Astrocyte (in vitro differentiated cells and primary cell): ENCODE data around the gene CILP2.

ENCODE experiments used
- EZH2 ChIP-seq: IDR thresholded peaks from 2 replicates; pipeline ENCODE4 v1.6.1; 2012; ENCODE audit warnings: mild to moderate bottlenecking, low read length, inconsistent platforms; ENCODE audit not compliant: insufficient read depth
- TF ChIP-seq, protein P1 (sequence below): IDR thresholded peaks from 2 replicates; pipeline ENCODE4 v1.5.1; 2011; ENCODE audit warnings: low read depth, mild to moderate bottlenecking, inconsistent platforms, low read length, moderate library complexity; ENCODE audit not compliant: insufficient read depth

DNA sequence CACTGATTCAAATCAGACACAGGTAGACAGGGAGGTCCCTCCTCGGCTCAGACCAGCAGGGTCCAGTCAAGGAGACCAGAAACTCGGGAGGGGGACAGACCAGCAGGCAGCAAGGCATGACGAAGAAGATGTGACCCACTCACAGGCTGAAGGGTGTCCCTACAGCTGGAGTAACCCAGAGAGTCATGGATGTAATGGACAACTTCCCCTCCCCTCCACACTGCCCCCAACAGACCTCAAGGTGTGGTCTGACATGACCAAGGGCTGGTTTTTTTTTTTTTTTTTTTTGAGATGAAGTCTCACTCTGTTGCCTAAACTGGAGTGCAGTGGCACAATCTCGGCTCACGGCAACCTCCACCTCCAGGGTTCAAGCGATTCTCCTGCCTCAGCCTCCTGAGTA, 46.3 kb downstream of the CILP2 start:
- TF ChIP-seq, protein P1, sequence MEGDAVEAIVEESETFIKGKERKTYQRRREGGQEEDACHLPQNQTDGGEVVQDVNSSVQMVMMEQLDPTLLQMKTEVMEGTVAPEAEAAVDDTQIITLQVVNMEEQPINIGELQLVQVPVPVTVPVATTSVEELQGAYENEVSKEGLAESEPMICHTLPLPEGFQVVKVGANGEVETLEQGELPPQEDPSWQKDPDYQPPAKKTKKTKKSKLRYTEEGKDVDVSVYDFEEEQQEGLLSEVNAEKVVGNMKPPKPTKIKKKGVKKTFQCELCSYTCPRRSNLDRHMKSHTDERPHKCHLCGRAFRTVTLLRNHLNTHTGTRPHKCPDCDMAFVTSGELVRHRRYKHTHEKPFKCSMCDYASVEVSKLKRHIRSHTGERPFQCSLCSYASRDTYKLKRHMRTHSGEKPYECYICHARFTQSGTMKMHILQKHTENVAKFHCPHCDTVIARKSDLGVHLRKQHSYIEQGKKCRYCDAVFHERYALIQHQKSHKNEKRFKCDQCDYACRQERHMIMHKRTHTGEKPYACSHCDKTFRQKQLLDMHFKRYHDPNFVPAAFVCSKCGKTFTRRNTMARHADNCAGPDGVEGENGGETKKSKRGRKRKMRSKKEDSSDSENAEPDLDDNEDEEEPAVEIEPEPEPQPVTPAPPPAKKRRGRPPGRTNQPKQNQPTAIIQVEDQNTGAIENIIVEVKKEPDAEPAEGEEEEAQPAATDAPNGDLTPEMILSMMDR, result no peak
- no peak for TF ChIP-seq EZH2
